ENCODE measurements around the gene ARHGEF4. TPM values are rescaled to one million over a fixed set of nuclear protein-coding genes. Genes with fewer than 3 reads are reported as not detected.

ARHGEF4 gene
- total and polyA plus RNA-seq, 9 donors, result 6.1 to 15.4 (median 8.3) TPM

DNA sequence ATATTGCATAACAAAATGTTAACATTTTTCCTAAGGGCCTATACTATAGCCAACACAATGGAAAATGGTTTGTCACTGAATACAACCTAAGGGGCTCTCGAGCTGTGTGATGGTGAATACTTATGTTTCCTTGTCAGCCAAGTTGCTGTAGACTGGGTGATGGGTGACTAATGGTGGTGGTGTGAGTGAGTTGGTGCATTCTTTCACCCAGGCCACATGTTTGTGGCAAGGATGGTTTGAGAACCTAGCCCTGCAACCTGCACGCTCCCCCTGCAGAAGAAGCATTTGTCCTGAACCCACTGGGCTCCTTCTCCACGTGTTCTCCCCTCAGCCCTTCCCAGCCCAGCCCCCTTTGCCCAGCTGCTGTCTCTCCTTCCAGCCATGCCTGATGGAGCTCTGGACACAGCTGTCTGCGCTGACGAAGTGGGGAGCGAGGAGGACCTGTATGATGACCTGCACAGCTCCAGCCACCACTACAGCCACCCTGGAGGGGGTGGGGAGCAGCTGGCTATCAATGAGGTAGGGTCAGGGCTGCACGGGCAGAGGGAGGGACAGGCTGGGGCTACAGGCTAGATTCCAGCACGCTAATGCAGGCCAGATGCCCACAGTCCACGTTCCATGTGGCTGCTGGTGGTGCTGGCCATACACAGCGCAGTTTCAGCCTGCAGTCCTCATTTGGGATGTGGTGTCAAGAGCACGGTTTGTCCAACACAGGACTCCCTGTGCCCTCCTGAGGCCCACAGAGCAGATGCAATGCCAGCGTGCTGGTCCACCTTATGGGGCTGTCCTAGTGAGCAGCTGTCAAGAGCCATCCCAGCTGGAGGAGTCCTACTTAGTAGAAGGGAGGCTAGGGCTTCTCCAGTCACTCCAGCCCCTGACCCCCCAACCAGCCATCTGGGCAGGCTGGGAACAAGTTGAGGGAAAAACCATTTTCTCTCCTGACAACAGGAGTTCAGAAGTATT, 191.1 kb downstream of the ARHGEF4 start:
- Histone ChIP-seq H3K9me3 (replicated peaks; ENCODE audit: control insufficient read depth, low read depth, low read length) (no peaks in the 10 kb centered on the region), H3K4me1 (ENCODE audit: control insufficient read depth, insufficient read depth, low read length) (no peaks in the 10 kb centered on the region), H3K27ac (ENCODE audit: low read length) (no peak overlapping the region), H3K27me3 (ENCODE audit: control insufficient read depth, insufficient read depth, low read length) (peaks cover 3% of the 10 kb centered on the region), H3K36me3 (ENCODE audit: control insufficient read depth, insufficient read depth, low read length) (no peaks in the 10 kb centered on the region), H3K4me3 (ENCODE audit: low read length) (no peak overlapping the region)
- 55% methylated on average over 8 of the region's 12 CpGs for WGBS (ENCODE audit: insufficient coverage)
- DNase-seq, result no peak

DNA sequence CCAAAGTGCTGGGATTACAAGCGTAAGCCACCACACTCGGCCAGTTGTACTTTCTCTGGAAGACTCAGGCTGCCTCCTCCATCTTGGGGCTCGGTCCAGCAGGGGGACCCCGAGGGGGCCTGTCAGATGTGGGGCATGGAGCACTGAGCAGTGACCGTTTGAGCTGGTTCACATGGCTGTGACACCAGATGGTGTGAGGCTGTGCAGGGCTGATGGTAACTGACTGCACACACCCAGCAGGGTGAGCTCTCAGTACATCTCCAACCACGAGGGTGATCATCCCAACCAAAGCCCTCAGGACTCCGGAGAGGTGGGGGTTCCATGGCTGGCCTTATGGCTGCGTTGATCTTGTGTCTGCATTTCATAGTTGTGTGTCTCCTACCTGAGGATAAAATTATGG, 193.1 kb downstream of the ARHGEF4 start:
- H3K4me3 ChIP-seq (ENCODE audit: low read length), result no peak overlapping the region
- no peaks in the 10 kb centered on the region for H3K9me3 ChIP-seq (replicated peaks; ENCODE audit: control insufficient read depth, low read depth, low read length)
- peaks cover 19% of the 10 kb centered on the region for H3K27me3 ChIP-seq (ENCODE audit: control insufficient read depth, insufficient read depth, low read length)
- no peaks in the 10 kb centered on the region for H3K36me3 ChIP-seq (ENCODE audit: control insufficient read depth, insufficient read depth, low read length)
- no peak for DNase-seq
- H3K27ac ChIP-seq (ENCODE audit: low read length), result no peak overlapping the region
- peaks cover 6% of the 10 kb centered on the region for H3K4me1 ChIP-seq (ENCODE audit: control insufficient read depth, insufficient read depth, low read length)
- 76% methylated on average over 8 of the region's 8 CpGs for WGBS (ENCODE audit: insufficient coverage)

DNA sequence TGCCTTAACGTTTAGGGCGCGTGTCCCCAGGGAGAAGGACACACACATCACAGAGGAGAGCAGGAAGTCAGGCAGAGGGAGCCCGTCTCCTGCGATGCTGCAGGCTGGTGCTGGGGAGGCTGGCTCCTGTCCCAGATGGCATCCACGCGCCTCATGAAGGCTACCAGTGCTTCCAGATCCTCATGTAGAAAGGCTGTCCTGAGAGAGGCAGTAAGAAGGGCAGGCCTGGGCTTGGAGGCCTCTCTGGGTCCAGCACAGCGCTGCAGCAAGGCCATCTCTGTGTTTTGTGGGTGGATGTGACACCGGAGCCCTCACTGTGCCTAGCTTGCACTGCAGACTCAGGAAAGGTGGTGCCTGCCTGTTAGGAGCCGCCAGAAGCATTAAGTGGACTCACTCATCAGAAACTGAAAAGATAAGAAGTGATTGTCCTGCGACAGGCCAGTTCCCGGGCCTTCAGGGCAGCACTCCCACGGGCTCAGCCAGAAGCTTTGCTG, 193.8 kb downstream of the ARHGEF4 start:
- H3K4me3 ChIP-seq (ENCODE audit: low read length), result no peak overlapping the region
- H3K4me1 ChIP-seq (ENCODE audit: control insufficient read depth, insufficient read depth, low read length), result peaks cover 8% of the 10 kb centered on the region
- no peaks in the 10 kb centered on the region for H3K9me3 ChIP-seq (replicated peaks; ENCODE audit: control insufficient read depth, low read depth, low read length)
- no peaks in the 10 kb centered on the region for H3K36me3 ChIP-seq (ENCODE audit: control insufficient read depth, insufficient read depth, low read length)
- H3K27ac ChIP-seq (ENCODE audit: low read length), result no peak overlapping the region
- 71% methylated on average over 9 of the region's 13 CpGs for WGBS (ENCODE audit: insufficient coverage)
- peaks cover 21% of the 10 kb centered on the region for H3K27me3 ChIP-seq (ENCODE audit: control insufficient read depth, insufficient read depth, low read length)
- DNase-seq, result no peak

DNA sequence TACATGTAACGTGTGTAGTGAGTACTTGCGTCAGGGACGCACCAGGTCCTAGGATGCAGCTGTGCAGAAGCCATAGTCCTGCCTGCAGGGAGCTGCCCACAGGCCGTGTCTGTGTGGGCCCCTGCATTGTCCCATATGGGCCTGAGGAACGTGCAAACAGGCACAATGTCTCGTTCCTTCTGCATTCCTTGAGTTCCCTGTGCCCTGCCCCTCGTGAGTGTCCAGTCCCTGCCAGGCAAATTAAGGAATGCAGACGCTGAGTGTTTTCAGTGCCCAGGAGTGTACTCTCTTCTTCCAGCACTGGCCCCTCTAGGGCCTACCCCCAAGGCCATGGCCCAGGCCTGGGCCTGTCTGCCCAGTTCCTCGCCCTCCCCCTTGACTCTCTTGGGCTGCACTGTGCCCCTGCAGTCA, 194.7 kb downstream of the ARHGEF4 start:
- H3K4me1 ChIP-seq (ENCODE audit: control insufficient read depth, insufficient read depth, low read length), result peaks cover 12% of the 10 kb centered on the region
- H3K9me3 ChIP-seq (replicated peaks; ENCODE audit: control insufficient read depth, low read depth, low read length), result no peaks in the 10 kb centered on the region
- 61% methylated on average over 9 of the region's 9 CpGs for WGBS (ENCODE audit: insufficient coverage)
- no peak overlapping the region for H3K27ac ChIP-seq (ENCODE audit: low read length)
- H3K36me3 ChIP-seq (ENCODE audit: control insufficient read depth, insufficient read depth, low read length), result no peaks in the 10 kb centered on the region
- peaks cover 27% of the 10 kb centered on the region for H3K27me3 ChIP-seq (ENCODE audit: control insufficient read depth, insufficient read depth, low read length)
- no peak overlapping the region for H3K4me3 ChIP-seq (ENCODE audit: low read length)
- DNase-seq, result no peak

DNA sequence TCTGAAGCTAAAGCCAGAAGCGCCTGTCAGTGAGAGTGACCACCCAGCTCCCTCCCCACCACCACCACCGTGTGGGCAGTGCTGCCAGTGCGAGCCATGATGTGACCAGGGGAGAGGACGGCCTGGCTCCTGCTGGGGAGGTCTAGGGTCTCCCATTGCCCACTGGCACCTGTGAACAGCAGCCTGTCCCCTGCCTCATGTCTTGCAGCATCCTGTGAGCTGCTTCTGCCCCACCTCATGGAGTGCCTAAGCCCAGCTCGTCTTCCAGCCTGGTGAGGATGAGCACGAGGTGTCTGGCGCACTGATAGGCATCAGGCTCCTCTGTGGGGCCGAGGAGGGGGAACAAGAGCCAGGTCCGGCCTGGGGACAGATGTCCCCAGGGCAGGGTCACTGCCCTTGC, 195.2 kb downstream of the ARHGEF4 start:
- WGBS (ENCODE audit: insufficient coverage), result 69% methylated on average over 5 of the region's 9 CpGs
- H3K4me3 ChIP-seq (ENCODE audit: low read length), result no peak overlapping the region

DNA sequence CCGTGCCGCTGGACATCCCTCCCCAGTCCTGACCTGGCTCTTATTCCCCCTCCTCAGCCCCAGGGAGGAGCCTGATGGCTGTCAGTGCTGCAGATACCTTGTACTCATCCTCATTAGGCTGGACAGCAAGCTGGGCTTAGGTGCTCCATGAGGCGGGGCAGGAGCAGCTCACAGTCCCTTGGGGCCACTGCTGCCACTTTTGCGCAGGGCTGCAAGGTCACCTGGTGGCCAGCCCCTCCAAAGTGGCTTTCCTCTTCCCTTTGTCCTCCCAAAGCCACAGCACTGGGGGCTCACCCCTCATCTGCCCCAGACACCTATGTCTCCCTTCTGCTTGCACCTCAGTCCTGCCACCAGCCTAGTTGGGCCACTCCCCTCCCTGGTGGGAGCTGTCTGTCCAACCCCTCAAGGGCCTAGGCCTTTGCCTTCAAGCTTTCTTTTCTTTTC, 195.7 kb downstream of the ARHGEF4 start:
- Histone ChIP-seq H3K9me3 (replicated peaks; ENCODE audit: control insufficient read depth, low read depth, low read length) (no peaks in the 10 kb centered on the region), H3K27ac (ENCODE audit: low read length) (no peak overlapping the region), H3K4me3 (ENCODE audit: low read length) (no peak overlapping the region), H3K4me1 (ENCODE audit: control insufficient read depth, insufficient read depth, low read length) (peaks cover 12% of the 10 kb centered on the region), H3K36me3 (ENCODE audit: control insufficient read depth, insufficient read depth, low read length) (no peaks in the 10 kb centered on the region), H3K27me3 (ENCODE audit: control insufficient read depth, insufficient read depth, low read length) (peaks cover 33% of the 10 kb centered on the region)
- no peak for DNase-seq
- 65% methylated on average over 4 of the region's 4 CpGs for WGBS (ENCODE audit: insufficient coverage)

More for the DNA sequence above, 195.2 kb downstream of the ARHGEF4 start:
- no peaks in the 10 kb centered on the region for H3K36me3 ChIP-seq (ENCODE audit: control insufficient read depth, insufficient read depth, low read length)
- no peak for DNase-seq
- peaks cover 30% of the 10 kb centered on the region for H3K27me3 ChIP-seq (ENCODE audit: control insufficient read depth, insufficient read depth, low read length)
- no peak overlapping the region for H3K27ac ChIP-seq (ENCODE audit: low read length)
- H3K4me1 ChIP-seq (ENCODE audit: control insufficient read depth, insufficient read depth, low read length), result peaks cover 12% of the 10 kb centered on the region
- no peaks in the 10 kb centered on the region for H3K9me3 ChIP-seq (replicated peaks; ENCODE audit: control insufficient read depth, low read depth, low read length)

DNA sequence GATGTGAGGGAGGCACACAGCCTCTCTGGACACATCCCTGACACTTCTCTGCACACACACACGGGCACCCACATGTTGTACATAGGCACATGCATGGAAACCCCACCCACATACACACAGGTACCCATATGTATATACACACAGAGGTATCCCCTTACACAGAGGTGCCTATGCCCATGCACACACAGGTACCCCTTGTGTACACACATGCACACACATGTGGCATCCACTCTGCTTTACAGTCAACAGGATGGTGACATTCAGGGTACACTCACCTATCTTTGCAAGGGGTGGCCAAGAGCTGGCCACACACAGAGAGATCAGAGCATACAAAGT, 197.0 kb downstream of the ARHGEF4 start:
- Histone ChIP-seq H3K4me3 (ENCODE audit: low read length) (no peak overlapping the region), H3K36me3 (ENCODE audit: control insufficient read depth, insufficient read depth, low read length) (no peaks in the 10 kb centered on the region), H3K4me1 (ENCODE audit: control insufficient read depth, insufficient read depth, low read length) (peaks cover 12% of the 10 kb centered on the region), H3K27me3 (ENCODE audit: control insufficient read depth, insufficient read depth, low read length) (peaks cover 42% of the 10 kb centered on the region), H3K27ac (ENCODE audit: low read length) (no peak overlapping the region), H3K9me3 (replicated peaks; ENCODE audit: control insufficient read depth, low read depth, low read length) (no peaks in the 10 kb centered on the region)
- WGBS (ENCODE audit: insufficient coverage), result 86% methylated on average over 1 of the region's 1 CpG
- no peak for DNase-seq

DNA sequence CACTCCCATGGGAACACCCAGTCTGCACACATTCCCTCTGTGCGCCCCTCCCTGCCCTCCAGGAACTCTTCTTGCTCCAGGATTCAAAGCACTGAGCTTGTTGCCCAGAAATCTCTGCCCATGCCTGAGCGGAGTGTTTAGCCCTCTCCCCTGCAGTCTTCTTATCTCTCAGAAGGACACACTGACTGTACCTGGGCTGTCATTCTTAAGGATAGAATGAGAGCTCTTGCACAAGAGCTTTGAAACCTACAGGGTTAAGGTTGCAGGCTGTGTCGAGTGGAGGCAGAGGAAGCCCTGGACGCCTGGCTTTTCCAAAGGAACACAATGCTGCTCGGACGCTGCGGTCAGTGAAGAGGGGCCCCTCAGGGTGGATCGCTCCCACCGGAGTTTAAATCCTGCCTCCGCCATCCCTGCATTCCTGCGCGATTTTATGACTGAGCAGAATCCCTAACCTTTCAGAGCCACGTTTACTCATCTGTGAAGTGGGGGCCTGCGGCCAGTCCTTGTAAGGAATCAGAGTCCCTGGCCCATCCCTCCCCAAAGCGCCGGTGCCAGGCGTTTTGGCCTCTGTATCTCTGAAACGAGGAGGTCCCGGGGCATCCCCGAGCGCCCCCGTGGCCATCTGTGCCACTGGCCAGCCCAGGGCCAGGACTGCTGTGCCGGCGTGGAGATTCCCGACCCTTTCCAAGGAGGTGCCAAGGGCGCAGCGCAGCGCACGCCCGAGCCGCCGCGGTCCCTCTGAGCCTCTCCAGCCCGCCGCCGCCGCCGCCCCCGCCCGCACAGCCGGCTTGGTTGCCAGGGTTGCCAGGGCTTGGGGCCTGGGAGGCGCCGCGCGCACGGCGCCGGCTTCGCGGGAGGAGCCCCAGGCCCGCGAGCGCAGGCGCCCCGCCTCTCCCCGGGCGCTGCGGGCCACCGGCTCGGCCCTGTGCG, 197.7 kb downstream of the ARHGEF4 start:
- peak overlapping the region; percentile 51 for H3K4me3 ChIP-seq (ENCODE audit: low read length)
- peaks cover 12% of the 10 kb centered on the region for H3K4me1 ChIP-seq (ENCODE audit: control insufficient read depth, insufficient read depth, low read length)
- 3% methylated on average over 55 of the region's 61 CpGs for WGBS (ENCODE audit: insufficient coverage)
- peaks cover 46% of the 10 kb centered on the region for H3K27me3 ChIP-seq (ENCODE audit: control insufficient read depth, insufficient read depth, low read length)
- H3K9me3 ChIP-seq (replicated peaks; ENCODE audit: control insufficient read depth, low read depth, low read length), result no peaks in the 10 kb centered on the region
- H3K27ac ChIP-seq (ENCODE audit: low read length), result no peak overlapping the region
- DNase-seq, result peak; percentile 59
- H3K36me3 ChIP-seq (ENCODE audit: control insufficient read depth, insufficient read depth, low read length), result no peaks in the 10 kb centered on the region

DNA sequence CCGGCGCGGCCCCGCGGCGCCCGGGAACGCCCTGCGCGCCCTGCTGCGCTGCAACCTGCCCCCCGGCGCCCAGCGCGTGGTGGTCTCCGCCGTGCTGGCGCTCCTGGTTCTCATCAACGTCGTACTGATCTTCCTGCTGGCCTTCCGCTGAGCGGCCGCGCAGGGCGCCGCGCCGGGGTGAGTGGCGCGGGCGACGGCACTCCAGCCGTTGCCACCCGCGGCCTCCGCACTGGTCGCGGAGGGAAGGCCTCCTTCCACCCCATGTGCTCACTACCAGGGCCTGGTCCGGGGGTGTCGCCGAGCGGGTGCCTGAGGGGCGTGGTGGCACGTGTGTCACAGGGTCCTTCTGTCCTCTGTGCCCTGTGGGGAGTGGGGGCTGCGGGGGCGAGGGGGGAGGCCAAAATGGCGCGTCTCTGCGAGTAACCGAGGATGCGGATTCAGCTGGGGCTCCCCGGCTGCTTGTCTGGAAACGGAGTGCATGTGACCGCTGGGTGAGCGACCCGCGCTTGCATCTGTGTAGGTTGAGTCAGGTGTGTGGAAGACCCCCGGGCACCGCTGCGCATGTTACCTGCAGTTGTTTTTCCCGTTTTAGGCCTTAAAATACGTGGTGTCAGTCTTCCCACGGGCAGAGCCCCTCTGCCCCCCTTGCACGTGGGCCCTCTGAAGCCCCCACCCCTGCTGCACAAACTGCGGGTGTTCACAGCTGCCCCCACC, 198.6 kb downstream of the ARHGEF4 start:
- WGBS (ENCODE audit: insufficient coverage), result under 1% methylated on average over 40 of the region's 65 CpGs
- H3K27ac ChIP-seq (ENCODE audit: low read length), result no peak overlapping the region
- H3K36me3 ChIP-seq (ENCODE audit: control insufficient read depth, insufficient read depth, low read length), result no peaks in the 10 kb centered on the region
- peaks cover 16% of the 10 kb centered on the region for H3K4me1 ChIP-seq (ENCODE audit: control insufficient read depth, insufficient read depth, low read length)
- H3K27me3 ChIP-seq (ENCODE audit: control insufficient read depth, insufficient read depth, low read length), result peaks cover 55% of the 10 kb centered on the region
- no peaks in the 10 kb centered on the region for H3K9me3 ChIP-seq (replicated peaks; ENCODE audit: control insufficient read depth, low read depth, low read length)
- peak overlapping the region; percentile 30 for H3K4me3 ChIP-seq (ENCODE audit: low read length)
- DNase-seq, result no peak
